Stimulated activated naive CD8-positive, alpha-beta T cell treated with anti-CD3 and anti-CD28 coated beads, Interleukin-15, Interleukin-2, amounts not matched to agents 100 ng/mL and 50 ng/mL, for 24 hours (primary cell): ENCODE measurements around the gene E2F4.

Source experiments
- H3K27ac Mint-ChIP-seq: one replicate; pipeline ENCODE4 v1.8.0; 2021; ENCODE audit warnings: mild to moderate bottlenecking, mixed read lengths
- H3K27me3 Mint-ChIP-seq: one replicate; pipeline ENCODE4 v1.8.0; 2021; ENCODE audit warnings: mixed read lengths
- H3K36me3 Mint-ChIP-seq: one replicate; pipeline ENCODE4 v1.8.0; 2021; ENCODE audit warnings: low read depth, mixed read lengths
- H3K4me1 Mint-ChIP-seq: one replicate; pipeline ENCODE4 v1.8.0; 2021; ENCODE audit warnings: low read depth, mixed read lengths
- H3K4me3 Mint-ChIP-seq: one replicate; pipeline ENCODE4 v1.8.0; 2021; ENCODE audit warnings: mild to moderate bottlenecking, mixed read lengths
- H3K9me3 Mint-ChIP-seq: one replicate; pipeline ENCODE4 v1.8.0; 2021; ENCODE audit warnings: mixed read lengths

Gene E2F4

GRCh38 chr16:67246081-67246755, 54.3 kb downstream of the E2F4 start:
- H3K27me3 Mint-ChIP-seq, result peaks cover 8% of the 10 kb centered on the region
- H3K4me1 Mint-ChIP-seq, result peaks cover 62% of the 10 kb centered on the region
- peak overlapping the region; percentile 89 for H3K4me3 Mint-ChIP-seq
- H3K27ac Mint-ChIP-seq, result peak overlapping the region; percentile 88
- no peaks in the 10 kb centered on the region for H3K9me3 Mint-ChIP-seq
- peaks cover 10% of the 10 kb centered on the region for H3K36me3 Mint-ChIP-seq

GRCh38 chr16:67246756-67247191, 54.8 kb downstream of the E2F4 start:
- Mint-ChIP-seq H3K9me3 (no peaks in the 10 kb centered on the region), H3K27ac (peak overlapping the region; percentile 88), H3K27me3 (peaks cover 12% of the 10 kb centered on the region), H3K4me3 (peak overlapping the region; percentile 89), H3K36me3 (peaks cover 10% of the 10 kb centered on the region), H3K4me1 (peaks cover 56% of the 10 kb centered on the region)

- peak within 1 kb of the TSS; percentile 88 for H3K27ac Mint-ChIP-seq
- H3K27me3 Mint-ChIP-seq, result peaks cover 12% of the 10 kb centered on the region
- H3K36me3 Mint-ChIP-seq, result peaks cover 8% of the 10 kb centered on the region
- H3K4me1 Mint-ChIP-seq, result peaks cover 54% of the 10 kb centered on the region
- no peaks in the 10 kb centered on the region for H3K9me3 Mint-ChIP-seq
- peak within 1 kb of the TSS; percentile 89 for H3K4me3 Mint-ChIP-seq
Measured at GRCh38 chr16:67247192-67248072, 55.5 kb downstream of the E2F4 start, which contains the start of gene FHOD1. Gene FHOD1, minus strand, starts transcription at chr16:67247481. Its CDS starts 71 bp downstream, at chr16:67247410.

- Mint-ChIP-seq H3K27ac (peak overlapping the region; percentile 88), H3K9me3 (no peaks in the 10 kb centered on the region), H3K4me1 (peaks cover 49% of the 10 kb centered on the region), H3K36me3 (peaks cover 6% of the 10 kb centered on the region), H3K27me3 (peaks cover 12% of the 10 kb centered on the region), H3K4me3 (peak overlapping the region; percentile 89)
Measured at GRCh38 chr16:67248073-67248400, 56.1 kb downstream of the E2F4 start.
